Measurements from ENCODE around the gene KIFAP3. TPM values are rescaled to one million over a fixed set of nuclear protein-coding genes. Genes with fewer than 3 reads are reported as not detected.

The KIFAP3 gene
- total RNA-seq, 1 donor = 39.8 TPM

DNA sequence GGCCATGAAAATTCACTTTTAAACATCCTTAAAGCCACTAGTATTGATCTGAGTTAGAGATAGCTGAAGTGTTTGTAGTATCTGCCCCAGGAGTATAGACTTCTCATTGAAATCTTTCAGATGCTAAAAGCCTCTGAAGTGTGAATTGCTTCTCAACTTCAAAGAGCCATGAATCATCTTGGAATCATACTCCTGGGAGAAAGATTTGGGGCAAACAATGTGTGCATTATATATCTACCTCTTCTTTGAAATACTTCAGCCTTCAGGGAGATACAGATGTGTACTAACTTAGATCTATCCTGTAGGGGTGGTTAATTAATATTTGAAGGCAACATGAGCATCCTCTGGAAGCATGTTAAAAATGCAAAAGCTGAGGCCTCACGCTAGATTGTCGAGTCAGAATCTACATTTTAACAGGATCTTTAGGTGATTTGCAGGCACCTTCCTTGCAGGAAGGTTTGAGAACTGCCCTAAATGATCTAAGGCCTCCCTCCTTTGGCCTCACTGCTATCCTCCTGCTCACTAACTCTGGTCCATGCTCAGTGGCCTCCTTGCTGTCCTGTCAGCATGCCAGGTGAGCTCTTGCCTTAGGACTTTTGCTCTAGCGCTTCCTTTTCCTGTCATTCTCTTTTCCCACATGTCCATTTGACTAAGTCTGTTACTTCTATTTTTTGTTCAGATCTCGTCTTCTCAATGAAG lies 174.8 kb downstream of the KIFAP3 start:
- no peak overlapping the region for H3K4me3 ChIP-seq (ENCODE audit: low read depth, low read length)
- no peak for TF ChIP-seq CTCF (IDR thresholded peaks at IDR 0.05; ENCODE audit: insufficient read depth, low read length)
- DNase-seq (ENCODE audit: low read depth) = no peak

DNA sequence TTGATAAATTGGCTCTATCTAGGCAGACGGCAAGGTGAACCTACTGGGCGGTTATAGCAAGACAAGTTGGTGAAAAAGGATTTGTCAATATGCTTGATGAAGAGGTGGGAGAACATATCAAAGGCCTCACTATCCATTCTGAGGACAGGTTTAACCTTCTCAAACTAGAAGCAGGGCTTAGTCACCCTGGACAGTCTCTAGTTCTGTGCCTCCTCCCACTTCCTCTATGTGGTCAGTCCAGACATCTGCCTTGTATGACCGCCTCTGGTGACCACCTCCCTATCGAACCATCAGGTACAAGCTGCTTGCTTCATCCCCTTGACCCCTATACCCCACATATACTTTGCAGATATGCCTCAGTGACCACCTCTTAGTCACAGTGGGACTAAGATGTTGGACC lies 178.5 kb downstream of the KIFAP3 start:
- no peak overlapping the region for H3K4me3 ChIP-seq (ENCODE audit: low read depth, low read length)
- TF ChIP-seq CTCF (IDR thresholded peaks at IDR 0.05; ENCODE audit: insufficient read depth, low read length) = no peak
- no peak for DNase-seq (ENCODE audit: low read depth)

DNA sequence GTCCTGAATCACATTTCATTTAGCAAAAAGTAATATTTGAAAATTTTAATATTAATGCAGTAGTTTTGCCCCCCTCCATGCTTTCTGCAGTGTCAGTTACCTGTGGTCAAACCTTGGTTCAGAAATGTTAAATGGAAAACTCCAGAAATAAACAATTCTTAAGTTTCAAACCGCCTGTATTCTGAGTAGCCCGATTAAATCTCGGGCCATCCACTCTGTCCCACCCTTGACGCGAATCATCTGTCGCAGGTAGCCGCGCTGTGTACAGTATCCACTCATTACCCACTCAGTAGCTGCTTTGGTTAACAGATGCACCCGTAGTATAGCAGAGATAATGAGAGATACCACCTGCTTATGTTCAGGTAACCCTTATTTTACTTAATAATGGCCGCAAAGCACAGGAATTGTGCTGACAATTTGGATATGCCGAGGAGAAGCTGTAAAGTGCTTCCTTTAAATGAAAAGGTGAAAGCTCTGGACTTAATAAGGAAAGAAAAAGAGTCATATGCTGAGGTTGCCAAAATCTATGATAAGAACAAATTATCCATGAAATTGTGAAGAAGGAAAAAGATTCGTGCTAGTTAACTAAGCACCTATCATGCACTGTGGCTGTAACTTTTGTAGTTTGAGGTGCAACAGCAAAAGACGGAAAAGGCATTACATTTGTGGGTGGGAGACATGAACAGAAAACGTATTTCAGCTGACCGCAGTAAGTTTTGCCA lies 179.9 kb downstream of the KIFAP3 start:
- peak overlapping the region; percentile 47 for H3K4me3 ChIP-seq (ENCODE audit: low read depth, low read length)
- no peak for DNase-seq (ENCODE audit: low read depth)
- TF ChIP-seq CTCF (IDR thresholded peaks at IDR 0.05; ENCODE audit: insufficient read depth, low read length) = no peak

DNA sequence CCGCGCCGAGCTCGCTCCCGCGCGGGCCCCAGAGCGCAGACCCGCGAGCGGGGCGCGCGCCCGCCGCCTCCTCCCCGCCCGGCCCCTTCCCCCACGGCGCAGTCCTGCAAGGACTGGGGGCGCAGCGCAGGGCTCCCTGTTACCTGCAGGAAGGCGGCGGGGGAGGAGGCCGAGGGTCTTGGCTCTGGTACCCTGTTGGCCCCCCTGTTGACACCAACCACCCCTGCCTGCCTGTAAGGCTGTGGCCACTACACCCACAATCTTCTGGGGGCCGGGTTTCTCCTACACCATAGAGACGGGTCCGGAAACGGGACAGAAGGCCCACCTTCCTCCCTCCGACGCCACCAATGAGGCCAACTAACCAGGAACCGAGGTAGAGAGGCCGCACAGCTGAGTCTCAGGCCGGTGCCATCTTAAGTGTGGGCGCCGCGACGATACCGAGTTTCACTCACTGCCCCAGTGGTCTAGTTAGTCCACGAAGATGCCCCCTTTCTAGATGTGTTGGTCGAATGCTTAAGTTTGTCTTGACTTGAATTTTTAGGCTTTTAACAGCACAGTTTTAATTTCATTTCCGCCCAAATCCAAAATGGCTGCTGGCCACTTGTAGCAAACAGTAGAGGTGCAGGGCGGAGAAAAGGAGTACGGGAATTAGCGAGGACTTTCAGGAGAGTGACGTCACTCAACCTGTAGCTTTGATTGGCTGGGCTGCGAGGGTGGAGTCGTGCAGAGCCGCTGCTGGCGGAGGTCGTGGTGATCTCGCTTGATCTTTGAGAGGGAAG lies 180.7 kb downstream of the KIFAP3 start, which contains the start of gene SCYL3:
Gene SCYL3, minus strand, starts transcription at position 252 of the 779 bp plus-strand sequence. CDS start 5,056 bp downstream, outside the sequence.
- DNase-seq (ENCODE audit: low read depth) = peak; percentile 99
- peak within 1 kb of the TSS; percentile 88 for H3K4me3 ChIP-seq (ENCODE audit: low read depth, low read length)
- TF ChIP-seq CTCF (IDR thresholded peaks at IDR 0.05; ENCODE audit: insufficient read depth, low read length) = no peak

- peak overlapping the region; percentile 88 for H3K4me3 ChIP-seq (ENCODE audit: low read depth, low read length)
- TF ChIP-seq CTCF (IDR thresholded peaks at IDR 0.05; ENCODE audit: insufficient read depth, low read length) = no peak
- peak; percentile 37 for DNase-seq (ENCODE audit: low read depth)
Measured at GRCh38 chr1:169892927-169893644, 181.4 kb downstream of the KIFAP3 start.
